ENCODE results near the gene SMYD3.

DNA sequence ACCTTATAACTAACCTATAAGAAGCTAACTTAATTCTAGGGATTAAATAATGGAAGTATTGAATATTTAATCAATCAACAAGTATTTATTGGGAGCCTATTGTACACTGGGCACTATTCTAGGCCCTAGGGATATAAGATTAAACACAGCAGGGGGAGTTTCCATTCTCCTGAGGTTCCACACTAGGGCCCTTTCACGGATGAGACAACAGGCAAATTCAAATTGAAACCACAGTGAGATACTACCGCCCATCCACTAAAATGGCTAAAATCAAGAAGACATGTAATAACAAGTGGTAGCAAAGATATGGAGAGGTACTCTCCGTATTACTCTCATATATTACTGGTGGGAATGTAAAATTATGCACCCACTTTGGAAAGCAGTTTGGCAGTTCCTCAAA, 677.9 kb downstream of the SMYD3 start:
- TF ChIP-seq, protein P1, sequence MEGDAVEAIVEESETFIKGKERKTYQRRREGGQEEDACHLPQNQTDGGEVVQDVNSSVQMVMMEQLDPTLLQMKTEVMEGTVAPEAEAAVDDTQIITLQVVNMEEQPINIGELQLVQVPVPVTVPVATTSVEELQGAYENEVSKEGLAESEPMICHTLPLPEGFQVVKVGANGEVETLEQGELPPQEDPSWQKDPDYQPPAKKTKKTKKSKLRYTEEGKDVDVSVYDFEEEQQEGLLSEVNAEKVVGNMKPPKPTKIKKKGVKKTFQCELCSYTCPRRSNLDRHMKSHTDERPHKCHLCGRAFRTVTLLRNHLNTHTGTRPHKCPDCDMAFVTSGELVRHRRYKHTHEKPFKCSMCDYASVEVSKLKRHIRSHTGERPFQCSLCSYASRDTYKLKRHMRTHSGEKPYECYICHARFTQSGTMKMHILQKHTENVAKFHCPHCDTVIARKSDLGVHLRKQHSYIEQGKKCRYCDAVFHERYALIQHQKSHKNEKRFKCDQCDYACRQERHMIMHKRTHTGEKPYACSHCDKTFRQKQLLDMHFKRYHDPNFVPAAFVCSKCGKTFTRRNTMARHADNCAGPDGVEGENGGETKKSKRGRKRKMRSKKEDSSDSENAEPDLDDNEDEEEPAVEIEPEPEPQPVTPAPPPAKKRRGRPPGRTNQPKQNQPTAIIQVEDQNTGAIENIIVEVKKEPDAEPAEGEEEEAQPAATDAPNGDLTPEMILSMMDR (IDR thresholded peaks at IDR 0.05): no peak
- no peak for TF ChIP-seq POLR2A (IDR thresholded peaks at IDR 0.05)
